Amniotic stem cell (primary cell): ENCODE data around the gene MIGA2.
"Not testable (repeated sequence)": the region's sequence is repeated elsewhere in the genome, so short reads cannot be mapped to it uniquely, and the experiment has no call there.

Experiments
- DNase-seq: peaks from one replicate; lab custom pipeline; 2025; lab: John Stamatoyannopoulos, UW

MIGA2 gene, protein sequence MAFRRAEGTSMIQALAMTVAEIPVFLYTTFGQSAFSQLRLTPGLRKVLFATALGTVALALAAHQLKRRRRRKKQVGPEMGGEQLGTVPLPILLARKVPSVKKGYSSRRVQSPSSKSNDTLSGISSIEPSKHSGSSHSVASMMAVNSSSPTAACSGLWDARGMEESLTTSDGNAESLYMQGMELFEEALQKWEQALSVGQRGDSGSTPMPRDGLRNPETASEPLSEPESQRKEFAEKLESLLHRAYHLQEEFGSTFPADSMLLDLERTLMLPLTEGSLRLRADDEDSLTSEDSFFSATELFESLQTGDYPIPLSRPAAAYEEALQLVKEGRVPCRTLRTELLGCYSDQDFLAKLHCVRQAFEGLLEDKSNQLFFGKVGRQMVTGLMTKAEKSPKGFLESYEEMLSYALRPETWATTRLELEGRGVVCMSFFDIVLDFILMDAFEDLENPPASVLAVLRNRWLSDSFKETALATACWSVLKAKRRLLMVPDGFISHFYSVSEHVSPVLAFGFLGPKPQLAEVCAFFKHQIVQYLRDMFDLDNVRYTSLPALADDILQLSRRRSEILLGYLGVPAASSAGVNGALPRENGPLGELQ

DNA sequence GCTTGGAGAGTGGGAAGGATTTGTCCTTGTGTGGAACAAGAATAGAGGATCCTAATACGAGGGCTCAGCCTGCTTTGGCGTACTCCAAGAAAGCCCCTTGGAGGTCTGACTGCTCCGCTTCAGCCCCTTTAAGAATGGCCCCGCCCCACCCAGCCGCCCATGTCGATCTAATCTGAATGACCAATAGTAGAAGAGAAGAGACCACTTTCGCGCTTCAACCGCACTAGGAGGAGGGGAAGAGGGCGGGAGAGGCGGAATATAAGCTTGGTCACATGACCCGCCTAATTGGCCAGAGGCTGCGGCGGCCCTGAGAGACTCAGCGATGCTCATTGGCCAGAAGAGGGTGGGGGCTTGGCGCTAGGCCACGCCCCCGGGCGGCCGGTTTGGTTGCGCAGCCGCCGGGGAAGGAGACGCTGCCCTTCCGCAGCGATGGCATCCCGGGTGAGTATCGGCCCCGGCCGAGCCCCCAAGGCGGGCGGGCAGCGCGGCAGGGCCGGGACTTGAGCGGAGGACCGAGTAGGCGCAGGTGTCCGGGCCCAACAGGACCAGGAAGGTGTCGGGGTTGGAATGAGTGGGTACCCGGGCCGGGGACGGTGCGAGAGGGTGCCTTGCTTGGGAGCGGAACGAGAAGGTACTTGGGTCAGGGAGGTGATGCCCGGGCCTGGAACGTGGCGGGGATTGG is at the start of gene MIGA2:
Gene MIGA2, plus strand, starts transcription at position 386 of the 682 bp plus-strand sequence. CDS start 3,969 bp downstream, outside the sequence.
- DNase-seq, result peak; percentile 99

DNA sequence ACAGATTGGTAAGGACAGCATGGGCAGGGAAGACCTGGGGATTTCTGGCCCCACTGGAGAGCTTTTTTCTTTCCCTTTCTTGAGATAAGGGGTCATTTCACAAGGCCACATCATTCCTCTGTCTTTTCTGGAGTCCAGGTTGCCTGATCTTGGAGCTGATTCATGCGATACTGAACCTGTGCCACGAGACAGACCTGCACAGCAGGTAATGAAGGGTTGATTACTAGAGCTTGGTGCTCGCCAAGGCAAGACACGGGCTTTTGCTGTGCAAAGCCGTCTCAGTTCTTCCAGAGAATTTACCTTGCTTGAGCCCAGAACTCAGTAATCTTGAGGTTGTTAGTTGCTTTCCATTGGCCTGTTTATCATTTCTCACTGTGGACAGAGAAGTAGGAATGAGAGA is 49.8 kb upstream of the MIGA2 start:
- no peak for DNase-seq

DNA sequence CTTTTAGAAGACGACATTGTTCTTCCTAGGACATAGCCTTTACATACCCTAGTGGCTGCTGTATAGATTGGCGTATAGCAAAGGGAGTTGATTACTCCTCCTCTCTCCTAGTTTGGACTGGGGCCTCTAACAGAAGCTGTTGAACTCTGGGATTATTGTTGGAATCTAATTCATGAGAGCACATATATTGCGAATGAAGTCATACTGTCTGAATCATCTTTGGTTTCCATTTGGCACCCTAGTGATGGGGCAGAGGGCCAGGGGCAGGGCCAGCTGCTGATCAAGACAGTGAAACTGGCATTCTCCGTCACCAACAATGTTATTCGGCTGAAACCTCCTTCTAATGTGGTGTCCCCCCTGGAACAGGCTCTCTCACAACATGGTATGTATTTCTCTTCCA is 48.6 kb upstream of the MIGA2 start:
- DNase-seq, result peak; percentile 36

DNA sequence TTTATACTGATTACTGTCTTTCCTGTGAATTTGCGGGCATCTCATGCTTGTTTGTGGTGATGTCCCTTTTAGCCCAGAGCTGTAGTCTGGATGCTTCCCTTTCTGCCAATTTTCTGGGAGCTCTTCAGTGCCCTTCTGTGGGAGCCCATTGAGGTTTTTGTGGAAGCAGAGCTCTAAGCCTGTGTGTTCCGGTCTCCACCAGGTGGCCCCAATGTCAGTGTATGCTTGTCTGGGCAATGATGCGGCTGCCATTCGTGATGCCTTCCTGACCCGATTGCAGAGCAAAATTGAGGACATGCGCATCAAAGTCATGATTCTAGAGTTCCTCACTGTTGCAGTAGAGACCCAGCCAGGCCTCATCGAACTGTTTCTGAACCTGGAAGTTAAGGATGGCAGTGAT is 43.4 kb upstream of the MIGA2 start:
- no peak for DNase-seq

DNA sequence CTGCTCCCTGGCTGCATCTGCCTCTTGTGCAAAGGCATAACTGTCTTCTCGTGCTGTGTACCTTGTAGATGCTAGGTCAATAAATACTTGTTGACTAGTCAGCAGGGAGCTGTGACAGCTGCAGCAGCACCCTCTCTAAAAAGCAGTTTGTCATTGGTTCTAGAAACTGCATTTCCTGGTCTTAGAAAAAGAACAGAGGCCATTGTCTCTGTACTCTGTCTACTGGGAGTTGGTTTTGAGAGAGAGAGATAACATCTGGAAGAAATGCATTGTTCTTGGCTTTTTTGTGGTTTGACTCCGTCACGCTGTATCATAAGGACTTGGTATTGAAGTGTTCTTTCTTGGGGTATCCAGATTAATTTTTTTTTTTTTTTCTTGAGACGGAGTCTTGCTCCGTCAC is 40.6 kb upstream of the MIGA2 start:
- no peak for DNase-seq

DNA sequence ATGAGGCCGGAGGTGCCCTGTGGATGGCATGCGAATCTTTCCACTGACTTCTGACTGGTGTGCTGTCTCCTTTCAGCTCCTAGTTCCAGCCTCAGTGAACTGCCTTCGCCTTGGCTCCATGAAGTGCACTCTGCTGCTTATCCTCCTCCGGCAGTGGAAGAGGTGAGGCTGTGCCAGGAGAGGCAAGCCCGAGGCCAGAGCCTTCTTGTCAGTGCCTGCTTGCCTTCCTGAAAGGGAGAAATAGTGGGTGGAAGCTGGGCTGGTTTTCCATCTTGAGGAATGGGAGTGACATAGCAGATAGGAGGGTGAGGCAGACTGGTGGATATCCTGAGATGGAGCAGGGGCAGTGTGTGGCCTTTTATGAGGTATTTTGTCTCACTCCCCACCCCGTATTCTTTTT is 38.0 kb upstream of the MIGA2 start:
- no peak for DNase-seq

DNA sequence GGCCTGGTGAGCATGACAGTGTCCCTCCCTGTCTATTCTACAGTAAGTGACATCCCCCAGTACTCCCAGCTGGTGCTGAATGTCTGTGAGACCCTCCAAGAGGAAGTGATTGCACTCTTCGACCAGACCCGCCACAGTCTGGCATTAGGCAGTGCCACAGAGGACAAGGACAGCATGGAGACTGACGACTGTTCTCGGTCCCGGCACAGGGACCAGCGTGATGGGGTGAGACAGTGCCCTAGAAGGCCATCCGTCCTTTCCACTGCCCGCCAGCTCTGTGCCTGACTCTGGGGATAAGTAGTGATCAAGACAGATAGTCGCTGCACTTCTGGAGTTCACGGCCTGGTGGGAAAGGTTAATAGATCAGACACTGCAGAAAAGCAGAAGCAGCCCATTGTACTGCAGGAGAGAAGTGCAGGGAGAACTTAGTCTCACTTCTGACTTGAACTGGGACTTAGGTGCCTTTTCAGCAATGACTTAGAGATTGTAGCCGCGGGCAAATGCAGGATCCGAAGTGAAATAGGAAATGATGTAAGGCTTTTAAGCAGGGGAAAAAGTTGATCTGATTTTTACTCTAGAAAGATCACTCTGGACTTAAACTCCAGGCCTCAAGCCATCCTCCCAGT is 36.7 kb upstream of the MIGA2 start:
- no peak for DNase-seq

DNA sequence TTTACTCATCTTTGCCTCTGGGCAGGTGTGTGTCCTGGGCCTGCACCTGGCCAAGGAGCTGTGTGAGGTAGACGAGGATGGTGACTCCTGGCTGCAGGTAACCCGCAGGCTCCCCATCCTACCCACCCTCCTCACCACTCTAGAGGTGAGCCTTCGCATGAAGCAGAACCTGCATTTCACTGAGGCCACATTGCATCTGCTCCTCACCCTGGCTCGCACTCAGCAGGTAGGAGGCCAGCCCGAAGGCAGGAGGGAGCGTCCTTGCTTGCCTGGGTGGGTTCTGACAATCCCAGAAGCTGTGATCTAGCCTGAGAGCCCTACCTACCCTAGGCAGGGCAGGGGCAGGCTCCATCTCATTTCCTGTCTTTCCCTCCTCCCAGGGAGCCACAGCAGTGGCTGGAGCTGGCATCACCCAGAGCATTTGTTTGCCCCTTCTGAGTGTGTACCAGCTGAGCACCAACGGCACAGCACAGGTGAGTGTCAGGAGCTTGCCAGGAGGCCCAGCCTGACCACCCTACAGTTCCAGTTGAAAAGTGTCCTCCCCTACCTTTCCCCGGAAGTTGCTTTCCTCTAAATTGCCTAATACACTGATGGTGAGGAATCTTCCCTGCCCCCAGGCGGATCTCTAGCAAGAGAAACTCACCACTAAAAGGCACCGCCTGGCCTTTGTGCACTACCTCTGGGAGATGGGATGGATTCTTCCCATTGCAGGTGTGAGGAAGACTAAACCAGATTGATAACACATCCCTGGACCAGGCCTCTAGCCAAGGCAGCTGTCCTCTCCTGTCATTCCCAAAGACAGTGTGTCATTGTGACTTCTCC is 34.7 kb upstream of the MIGA2 start:
- DNase-seq, result no peak

DNA sequence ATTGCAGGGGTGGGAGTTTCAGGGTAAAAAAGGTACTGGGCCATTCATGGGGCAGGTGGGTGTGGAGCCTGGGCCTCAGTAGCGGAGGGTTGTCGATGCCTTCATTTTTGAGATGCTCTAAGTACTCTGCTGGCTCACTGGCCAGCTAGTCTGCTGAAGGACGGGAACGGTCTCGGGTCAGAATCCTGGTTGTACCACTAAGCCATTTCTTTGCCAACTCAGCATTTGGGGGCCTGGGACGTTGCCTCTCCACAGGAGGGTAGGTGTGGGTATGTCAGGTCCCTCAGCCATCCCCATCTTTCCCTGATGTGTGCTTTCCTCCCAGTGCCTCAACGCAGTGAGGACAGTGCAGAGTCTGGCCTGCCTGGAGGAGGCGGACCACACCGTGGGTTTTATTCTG is 33.4 kb upstream of the MIGA2 start:
- no peak for DNase-seq

DNA sequence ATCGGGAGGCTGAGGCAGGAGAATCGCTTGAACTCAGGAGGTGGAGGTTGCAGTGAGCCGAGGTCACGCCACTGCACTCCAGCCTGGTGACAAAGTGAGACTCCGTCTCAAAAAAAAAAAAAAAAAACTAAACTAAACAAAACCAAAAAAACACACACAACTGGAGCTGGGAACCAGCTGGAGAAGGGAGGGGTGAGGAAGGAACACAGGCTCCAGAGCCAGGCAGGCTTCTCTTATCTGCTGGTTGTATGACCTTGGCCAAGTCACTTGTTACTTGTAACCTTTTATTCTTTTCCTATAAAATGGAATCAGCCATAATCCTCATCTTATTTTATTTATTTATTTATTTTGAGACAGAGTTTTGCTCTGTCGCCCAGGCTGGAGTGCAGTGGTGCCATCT is 32.3 kb upstream of the MIGA2 start:
- DNase-seq, result not testable (repeated sequence)

DNA sequence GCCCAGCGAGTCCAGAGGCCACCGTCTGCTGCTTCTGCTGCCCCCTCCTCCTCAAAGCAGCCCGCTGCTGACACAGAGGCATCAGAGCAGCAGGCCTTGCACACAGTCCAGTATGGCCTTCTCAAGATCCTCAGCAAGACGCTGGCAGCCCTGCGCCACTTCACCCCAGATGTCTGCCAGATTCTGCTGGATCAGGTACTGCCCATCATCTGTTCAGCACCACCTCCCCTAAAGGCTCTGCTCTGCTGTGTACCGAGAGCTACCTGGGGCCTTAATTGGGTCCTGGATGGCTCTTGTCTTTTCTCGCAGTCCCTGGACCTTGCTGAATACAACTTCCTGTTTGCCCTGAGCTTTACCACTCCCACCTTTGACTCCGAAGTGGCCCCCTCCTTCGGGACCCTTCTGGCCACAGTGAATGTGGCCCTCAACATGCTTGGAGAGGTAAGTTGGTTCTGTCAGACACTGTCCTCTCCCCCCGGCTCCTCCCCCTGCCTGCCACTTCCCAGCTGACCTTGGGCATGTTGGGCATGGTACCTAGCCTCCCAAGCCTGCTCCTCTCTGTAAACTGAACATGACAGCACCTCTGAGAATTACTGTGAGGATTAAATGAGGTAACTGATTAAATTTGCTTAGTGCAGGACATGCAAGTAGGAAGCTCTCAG is 31.0 kb upstream of the MIGA2 start:
- DNase-seq, result no peak

DNA sequence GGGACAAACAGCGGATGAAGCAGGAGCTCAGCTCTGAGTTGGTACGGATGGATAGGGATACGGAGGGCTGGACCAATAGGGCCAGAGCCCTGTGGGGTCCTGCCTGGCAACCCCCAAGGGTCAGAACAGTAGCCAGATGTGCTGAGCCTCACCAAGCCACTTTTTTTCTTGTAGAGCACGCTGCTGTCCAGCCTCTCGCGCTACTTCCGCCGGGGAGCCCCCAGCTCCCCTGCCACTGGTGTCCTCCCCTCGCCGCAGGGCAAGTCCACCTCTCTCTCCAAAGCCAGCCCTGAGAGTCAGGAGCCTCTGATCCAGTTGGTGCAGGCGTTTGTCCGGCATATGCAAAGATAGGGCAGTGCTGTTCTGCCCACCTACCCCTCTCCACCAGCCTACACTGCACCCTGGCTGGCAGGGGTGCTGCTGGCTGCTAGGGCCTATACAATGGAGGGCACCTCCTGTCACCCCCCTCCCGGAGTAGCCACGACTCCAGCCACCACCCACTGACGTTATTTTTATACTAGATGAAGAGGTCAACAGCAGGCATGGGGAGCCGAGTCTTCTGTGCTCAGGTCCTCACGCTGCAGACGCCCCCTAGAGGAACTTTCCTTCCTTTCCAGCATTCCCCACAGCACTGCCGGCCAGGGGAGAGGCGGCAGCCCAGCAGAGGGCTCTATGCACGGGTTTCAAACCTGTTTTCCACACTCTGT is 29.9 kb upstream of the MIGA2 start:
- peak; percentile 63 for DNase-seq

DNA sequence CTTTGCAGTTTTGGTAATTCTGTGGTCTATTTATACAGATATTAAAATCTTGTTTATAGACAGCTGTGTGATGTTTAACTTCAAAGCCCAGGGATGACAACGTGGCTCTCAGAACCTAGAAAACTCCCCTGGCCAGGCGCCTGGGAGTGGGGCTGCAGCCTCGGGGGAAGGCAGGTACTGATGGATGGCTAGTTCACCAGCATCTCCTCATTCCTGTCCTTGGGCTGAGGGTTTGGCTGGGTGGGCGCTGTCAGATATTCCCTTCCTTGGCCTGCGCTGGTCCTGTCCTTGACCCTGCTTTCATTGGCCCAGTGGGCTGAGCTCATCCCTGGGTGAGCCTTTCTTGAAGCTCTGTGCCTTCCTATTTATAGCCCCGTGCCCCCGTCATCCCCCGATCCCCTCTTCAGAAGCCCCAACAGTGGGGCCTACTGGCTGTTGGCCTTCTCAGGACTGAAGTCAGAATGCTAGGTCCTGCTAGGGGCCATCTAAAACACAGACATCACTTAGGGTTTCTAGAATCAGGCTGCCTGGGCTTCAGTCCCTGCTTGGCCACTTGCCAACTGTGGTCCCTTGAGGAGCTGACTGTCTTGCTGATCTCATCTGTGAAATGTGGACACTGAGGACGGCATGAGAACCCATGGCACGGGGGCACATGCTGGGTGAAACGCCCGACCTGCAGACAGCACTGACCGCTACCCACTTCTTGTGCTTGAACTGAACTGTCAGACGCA is 29.2 kb upstream of the MIGA2 start:
- no peak for DNase-seq

DNA sequence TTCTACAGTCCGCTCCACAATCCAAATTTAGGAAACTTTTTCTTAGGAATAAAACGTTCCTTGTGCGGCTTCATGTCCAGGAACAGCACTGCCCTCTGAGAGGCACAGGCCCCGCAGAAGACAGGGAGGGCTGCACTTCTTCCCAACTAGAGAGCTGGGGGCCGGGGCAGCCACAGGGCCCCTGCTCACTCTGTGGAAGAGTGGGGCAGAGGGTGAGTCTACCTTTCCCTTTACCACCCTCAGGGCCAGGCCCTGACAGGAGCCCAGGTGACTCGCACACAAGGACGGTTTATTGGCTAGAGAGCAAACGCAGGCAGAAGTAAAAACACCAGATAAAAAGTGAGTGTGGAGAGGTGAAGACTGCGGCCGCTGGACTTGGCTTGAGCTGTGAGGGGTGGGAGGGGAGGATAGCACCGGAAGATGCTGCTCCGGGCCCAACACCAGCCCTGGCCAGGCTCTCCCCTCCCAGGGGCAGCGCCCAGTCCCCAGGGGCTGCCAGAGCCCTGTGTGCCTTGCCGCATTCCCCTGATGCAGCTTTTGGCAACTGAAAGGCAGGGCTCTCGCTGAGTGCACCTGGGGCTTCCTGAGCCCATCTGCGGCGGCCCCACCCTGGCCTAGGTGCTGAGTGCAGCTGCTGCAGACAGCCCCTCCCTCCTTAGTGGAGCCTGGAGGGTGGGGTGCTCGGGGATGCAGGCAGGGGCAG is 28.5 kb upstream of the MIGA2 start:
- no peak for DNase-seq

DNA sequence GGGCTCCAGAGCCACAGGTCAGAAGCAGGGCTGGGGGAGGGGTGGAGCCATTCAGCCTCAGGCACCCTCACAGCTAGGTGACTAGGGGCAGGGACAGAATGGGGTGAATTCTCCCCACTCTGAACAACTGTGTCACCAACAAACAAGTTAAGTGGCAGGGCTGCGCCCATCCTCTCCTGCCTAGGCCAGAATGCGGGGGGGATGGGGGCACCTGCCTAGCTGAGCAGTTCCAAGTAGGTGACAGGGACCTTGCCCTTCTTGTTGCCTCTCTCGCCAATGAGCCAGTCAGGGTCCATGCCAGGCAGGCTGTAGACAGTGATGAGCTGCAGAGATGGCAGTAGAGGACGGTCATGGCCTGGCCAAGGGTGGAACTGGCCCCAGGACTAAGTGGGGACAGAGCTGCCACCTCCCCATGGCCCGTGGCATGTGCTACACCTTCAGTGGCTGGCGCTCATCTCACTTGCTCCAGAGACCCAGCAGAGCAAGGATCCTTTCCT is 27.9 kb upstream of the MIGA2 start:
- DNase-seq, result no peak

DNA sequence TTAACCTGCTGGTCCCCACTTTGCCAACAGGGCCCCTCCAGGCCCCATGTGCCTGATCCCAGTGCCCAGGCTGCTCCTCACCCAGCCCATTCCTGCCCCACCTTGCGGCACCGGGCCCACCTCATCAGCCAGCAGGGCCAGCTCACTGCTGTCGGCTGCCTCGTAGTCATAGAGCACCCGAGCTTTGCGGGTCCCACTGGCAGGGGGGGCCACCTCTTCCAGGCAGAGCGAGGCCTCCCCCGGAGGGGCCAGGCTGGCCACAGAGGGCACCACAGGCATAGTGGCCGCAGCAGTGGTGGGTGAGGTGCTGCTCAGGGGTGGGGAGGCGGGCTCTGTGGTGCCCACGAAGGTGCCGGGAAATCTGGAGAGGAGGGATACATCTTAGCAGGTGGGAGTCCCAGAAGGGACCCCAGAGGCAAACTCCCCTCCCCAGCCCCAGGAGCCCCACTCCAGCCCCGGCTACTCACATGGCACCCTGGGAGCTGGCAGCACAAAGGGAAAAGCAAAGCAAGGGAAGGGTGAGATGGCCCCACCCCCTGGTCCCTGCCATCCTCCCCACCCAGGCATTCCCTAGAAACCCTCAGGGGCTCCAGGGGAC is 27.3 kb upstream of the MIGA2 start:
- DNase-seq, result no peak

DNA sequence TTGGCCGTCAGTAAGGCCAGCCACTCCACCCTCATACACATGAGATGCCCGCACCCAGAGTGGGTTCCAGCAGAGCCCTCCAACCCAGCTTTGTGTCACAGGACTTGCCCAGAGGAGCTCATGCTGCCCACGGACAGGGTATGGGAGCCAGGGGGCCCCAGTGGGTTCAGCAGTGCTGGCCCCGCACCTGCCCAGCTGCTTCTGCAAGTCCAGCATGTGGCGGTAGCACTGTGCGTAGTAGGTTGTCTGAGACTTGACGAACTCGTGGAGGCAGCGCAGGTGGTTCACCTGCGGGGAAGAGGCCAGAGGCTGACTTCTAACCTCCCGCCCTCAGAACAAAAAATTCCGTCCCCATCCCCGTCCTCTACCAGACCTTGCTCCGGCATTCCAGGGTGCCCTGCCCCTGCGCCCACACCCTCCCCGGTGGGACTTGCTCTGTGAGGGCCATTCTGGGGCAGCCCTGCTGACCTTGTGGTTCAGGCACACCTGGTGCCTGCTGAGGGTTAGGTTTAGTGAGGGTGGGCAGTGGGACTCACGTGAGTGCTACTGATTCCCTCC is 26.8 kb upstream of the MIGA2 start:
- DNase-seq, result no peak

DNA sequence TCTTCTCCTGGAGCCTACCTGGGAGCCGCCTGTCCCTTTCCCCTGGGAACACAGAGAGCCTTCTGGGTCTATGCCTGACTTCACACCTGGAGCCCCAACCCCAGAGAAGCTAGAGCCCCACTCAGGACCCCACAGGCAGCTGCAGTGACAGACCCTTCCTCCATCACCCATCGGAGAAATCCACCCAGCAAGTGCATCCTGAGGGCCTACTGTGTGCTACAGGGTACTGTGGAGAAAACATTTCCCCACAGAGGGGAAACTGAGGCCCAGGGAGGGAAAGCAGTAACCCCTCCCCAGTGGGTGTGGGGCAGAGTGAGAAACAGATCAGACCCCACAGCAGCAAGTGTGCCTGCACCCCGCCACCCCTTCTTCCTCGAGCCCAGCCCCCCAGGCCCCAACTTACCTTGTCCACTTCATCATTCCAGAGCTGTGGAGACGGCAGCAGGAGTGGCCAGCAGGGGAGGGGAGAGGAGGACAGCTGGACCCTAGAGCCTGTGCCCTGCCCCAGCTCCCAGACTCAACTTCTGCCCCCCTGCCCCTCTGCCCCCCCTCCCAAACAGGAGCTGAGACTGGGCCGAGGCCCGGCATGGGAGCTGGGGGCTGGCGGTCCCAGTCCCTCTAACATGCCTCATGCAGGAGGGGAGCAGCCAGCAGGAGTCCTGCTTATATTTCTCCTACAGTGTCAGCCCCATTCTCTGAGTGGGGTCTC is 26.0 kb upstream of the MIGA2 start:
- no peak for DNase-seq
